Endothelial cell of umbilical vein (primary cell): ENCODE data around the gene NWD2. TPM values are rescaled to one million over a fixed set of nuclear protein-coding genes. Genes with fewer than 3 reads are reported as not detected.

Experiments
- BruUV-seq: library from RNA; stranded (reverse); fragments of 400-500 nt; replicated peaks from 2 replicates; lab custom pipeline; 2021; lab: Mats Ljungman, UMichigan
- CTCF ChIA-PET: fragments of 300-600, 350-600 bp; sonication (Branson Sonifier 250); formaldehyde crosslinking; loops from one replicate; lab custom pipeline; 2021; ENCODE audit warnings: antibody characterized with exemption, inconsistent platforms; lab: Charles Lee
- POLR2A ChIA-PET: fragments of 300-600, 350-600 bp; sonication (Branson Sonifier 250); formaldehyde crosslinking; loops from one replicate; lab custom pipeline; 2021; ENCODE audit warnings: antibody characterized with exemption, inconsistent platforms; lab: Charles Lee
- DNase-seq: peaks from one replicate; pipeline ENCODE4 v3.0.0-alpha.2; 2011; ENCODE audit warnings: low read depth, low spot score
- FAIRE-seq: peaks from 2 replicates; lab custom pipeline; 2011; peaks lifted over from hg19 to GRCh38; lab: Jason Lieb, UNC
- H2AFZ ChIP-seq: 2 replicates; pipeline ENCODE4 v1.6.0; 2012; ENCODE audit warnings: low read depth, low read length, control low read depth, inconsistent platforms
- H3K27ac ChIP-seq: 2 replicates; pipeline ENCODE4 v1.5.1; 2011; ENCODE audit warnings: low read depth, mild to moderate bottlenecking, control low read depth, low read length, moderate library complexity; ENCODE audit not compliant: insufficient read depth
- H3K27me3 ChIP-seq, 2 experiments: 2 replicates each; pipeline versions ENCODE4 v1.6.0 to v1.6.1; 2011; ENCODE audit warnings: low read length in 2 of 2, mixed read lengths in 1 of 2; ENCODE audit not compliant: control insufficient read depth in 2 of 2, insufficient read depth in 2 of 2
- H3K36me3 ChIP-seq, 2 experiments: 2 replicates in 1 of 2; 3 replicates in 1 of 2; pipeline ENCODE4 v1.5.1; 2011; ENCODE audit warnings: low read length in 2 of 2, mild to moderate bottlenecking in 1 of 2, moderate library complexity in 1 of 2; ENCODE audit not compliant: control insufficient read depth in 2 of 2, insufficient read depth in 2 of 2; ENCODE audit errors: extremely low read depth in 1 of 2
- H3K4me1 ChIP-seq: 3 replicates; pipeline ENCODE4 v1.5.1; 2011; ENCODE audit warnings: mild to moderate bottlenecking, low read length; ENCODE audit not compliant: control insufficient read depth, insufficient read depth; ENCODE audit errors: extremely low read depth
- H3K4me2 ChIP-seq: 2 replicates; pipeline ENCODE4 v1.6.1; 2011; ENCODE audit warnings: low read length, control low read depth, mixed read lengths; ENCODE audit not compliant: insufficient read depth
- H3K4me3 ChIP-seq, 3 experiments: fragments of 200-600 bp in 1 of 3; sonication (generic), shearing (Covaris generic) in 1 of 3; replicated peaks in 1 of 3; 2 replicates each; pipeline ENCODE4 v1.5.1; 2011 to 2016; ENCODE audit warnings: control low read depth in 3 of 3, low read length in 3 of 3, mild to moderate bottlenecking in 2 of 3, inconsistent platforms in 1 of 3, low read depth in 1 of 3, moderate library complexity in 1 of 3; ENCODE audit not compliant: insufficient read depth in 1 of 3
- H3K79me2 ChIP-seq: 2 replicates; pipeline ENCODE4 v1.6.0; 2012; ENCODE audit warnings: low read length, inconsistent platforms; ENCODE audit not compliant: control insufficient read depth, insufficient read depth
- H3K9ac ChIP-seq: replicated peaks from 2 replicates; pipeline ENCODE3; 2011; ENCODE audit warnings: low read length, control low read depth; ENCODE audit not compliant: insufficient read depth; ENCODE audit errors: extremely low read depth
- H3K9me1 ChIP-seq: replicated peaks from 3 replicates; pipeline ENCODE4 v1.6.0; 2011; ENCODE audit warnings: mild to moderate bottlenecking, low read length; ENCODE audit not compliant: control insufficient read depth, insufficient read depth; ENCODE audit errors: extremely low read depth
- H3K9me3 ChIP-seq: replicated peaks from 2 replicates; pipeline ENCODE4 v1.5.1; 2012; ENCODE audit warnings: low read length, inconsistent platforms; ENCODE audit not compliant: control insufficient read depth, insufficient read depth
- H4K20me1 ChIP-seq: replicated peaks from 2 replicates; pipeline ENCODE3; 2011; ENCODE audit warnings: mild to moderate bottlenecking, low read length; ENCODE audit not compliant: control insufficient read depth, insufficient read depth; ENCODE audit errors: extremely low read depth
- EZH2 ChIP-seq: IDR thresholded peaks from 2 replicates; pipeline ENCODE4 v1.6.1; 2012; ENCODE audit warnings: borderline replicate concordance, low read depth, mild to moderate bottlenecking, moderate library complexity, low read length, inconsistent platforms; ENCODE audit not compliant: severe bottlenecking
- FOS ChIP-seq: IDR thresholded peaks from 2 replicates; pipeline ENCODE4 v1.6.1; 2011; ENCODE audit warnings: mild to moderate bottlenecking, low read length, moderate library complexity, borderline replicate concordance; ENCODE audit not compliant: insufficient read depth
- GATA2 ChIP-seq: IDR thresholded peaks from 2 replicates; pipeline ENCODE4 v1.7.0; 2011; ENCODE audit warnings: low read depth, mild to moderate bottlenecking, moderate library complexity, mixed read lengths, low read length; ENCODE audit not compliant: insufficient read length, insufficient read depth
- JUN ChIP-seq: IDR thresholded peaks from 2 replicates; pipeline ENCODE4 v1.6.1; 2011; ENCODE audit warnings: borderline replicate concordance, low read depth; ENCODE audit not compliant: insufficient read length, insufficient read depth
- MYC ChIP-seq: IDR thresholded peaks from one replicate; pipeline ENCODE4 v1.6.1; 2011; ENCODE audit warnings: mild to moderate bottlenecking, low read depth, low read length
- POLR2A ChIP-seq: IDR thresholded peaks from 2 replicates; pipeline ENCODE4 v1.6.1; 2012; ENCODE audit warnings: low read depth, mild to moderate bottlenecking, control low read depth, low read length
- POLR2AphosphoS5 ChIP-seq: IDR thresholded peaks from 2 replicates; pipeline ENCODE4 v1.6.1; 2012; ENCODE audit warnings: low read depth, mild to moderate bottlenecking, control low read depth, low read length, moderate library complexity; ENCODE audit not compliant: insufficient read depth
- dilution Hi-C: fragments of 300-500 bp; cut with MboI; formaldehyde crosslinking; loops from one replicate; pipeline ENCODE4 v1.15.0; 2019; ENCODE audit warnings: low sequenced_read_pairs; ENCODE audit not compliant: extremely low pct_ligation_motif_present
- intact Hi-C: fragments of 100-400 bp; cut with micrococcal nuclease; formaldehyde crosslinking; loops from one replicate; pipeline ENCODE4 v1.10.0; 2022
- polyA plus RNA-seq, 4 experiments: library from polyadenylated mRNA; depleted of rRNA in 3 of 4; stranded (reverse) in 3 of 4; unstranded in 1 of 4; fragments of >200 nt; gene quantifications; 2 replicates each; pipeline versions ENCODE4 v1.2.1 to v1.2.3, GENCODE V29; 2011 to 2012; ENCODE audit warnings: missing spikeins in 1 of 4
- total RNA-seq: library from RNA; stranded (reverse); gene quantifications from 2 replicates; pipeline ENCODE4 v1.2.3, GENCODE V29; 2021
- TF ChIP-seq, protein P1 (sequence below): IDR thresholded peaks from 2 replicates; pipeline ENCODE4 v1.6.1; 2011; ENCODE audit not compliant: insufficient read depth, insufficient read length
- TF ChIP-seq, protein P2 (sequence below), 2 donors: IDR thresholded peaks; 1 replicate in 1 of 2; 2 replicates in 1 of 2; pipeline ENCODE4 v1.5.1; 2011; ENCODE audit warnings: low read length in 2 of 2, mild to moderate bottlenecking in 2 of 2, moderate library complexity in 2 of 2, control low read depth in 1 of 2, inconsistent platforms in 1 of 2, low read depth in 1 of 2; ENCODE audit not compliant: insufficient read depth in 1 of 2; ENCODE audit errors: extremely low read depth in 1 of 2

Gene NWD2
- total and polyA plus RNA-seq, 2 donors (not counting 3 experiments of a cell fraction or from before 2014, with no cell fraction given): not detected

DNA sequence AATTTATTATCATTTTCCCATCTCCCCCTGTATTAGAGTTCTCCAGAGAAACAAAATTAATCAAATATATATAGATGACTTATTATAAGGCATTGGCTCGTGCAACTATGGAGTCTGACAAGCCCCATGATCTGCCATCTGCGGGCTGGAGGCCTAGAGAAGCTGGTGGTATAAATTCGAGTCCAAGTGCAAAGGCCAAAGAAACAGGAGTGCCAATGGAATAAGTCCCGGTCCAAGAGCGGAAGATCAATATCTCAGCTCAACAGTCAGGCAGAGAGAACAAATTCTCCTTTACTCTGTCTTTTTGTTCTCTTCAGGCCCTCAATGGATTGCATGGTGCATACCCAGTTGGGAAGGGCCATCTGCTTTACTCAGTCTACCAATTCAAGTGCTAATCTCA is 178.8 kb downstream of the NWD2 start:
- dilution Hi-C loops: no loop called here
- no peaks in the 10 kb centered on the region for H3K79me2 ChIP-seq
- H3K36me3 ChIP-seq: no peaks in the 10 kb centered on the region
- H3K4me3 ChIP-seq: no peak overlapping the region
- H3K27ac ChIP-seq: no peak overlapping the region
- no peaks in the 10 kb centered on the region for H3K4me1 ChIP-seq
- DNase-seq (no peak), FAIRE-seq (no peak)
- POLR2A ChIA-PET: no interaction called here
- intact Hi-C loops: no loop called here
- TF ChIP-seq MYC (no peak), POLR2A (no peak), GATA2 (no peak), EZH2 (no peak), POLR2AphosphoS5 (no peak), FOS (no peak), JUN (no peak)
- TF ChIP-seq, protein P1, sequence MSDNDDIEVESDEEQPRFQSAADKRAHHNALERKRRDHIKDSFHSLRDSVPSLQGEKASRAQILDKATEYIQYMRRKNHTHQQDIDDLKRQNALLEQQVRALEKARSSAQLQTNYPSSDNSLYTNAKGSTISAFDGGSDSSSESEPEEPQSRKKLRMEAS: no peak
- TF ChIP-seq, protein P2, sequence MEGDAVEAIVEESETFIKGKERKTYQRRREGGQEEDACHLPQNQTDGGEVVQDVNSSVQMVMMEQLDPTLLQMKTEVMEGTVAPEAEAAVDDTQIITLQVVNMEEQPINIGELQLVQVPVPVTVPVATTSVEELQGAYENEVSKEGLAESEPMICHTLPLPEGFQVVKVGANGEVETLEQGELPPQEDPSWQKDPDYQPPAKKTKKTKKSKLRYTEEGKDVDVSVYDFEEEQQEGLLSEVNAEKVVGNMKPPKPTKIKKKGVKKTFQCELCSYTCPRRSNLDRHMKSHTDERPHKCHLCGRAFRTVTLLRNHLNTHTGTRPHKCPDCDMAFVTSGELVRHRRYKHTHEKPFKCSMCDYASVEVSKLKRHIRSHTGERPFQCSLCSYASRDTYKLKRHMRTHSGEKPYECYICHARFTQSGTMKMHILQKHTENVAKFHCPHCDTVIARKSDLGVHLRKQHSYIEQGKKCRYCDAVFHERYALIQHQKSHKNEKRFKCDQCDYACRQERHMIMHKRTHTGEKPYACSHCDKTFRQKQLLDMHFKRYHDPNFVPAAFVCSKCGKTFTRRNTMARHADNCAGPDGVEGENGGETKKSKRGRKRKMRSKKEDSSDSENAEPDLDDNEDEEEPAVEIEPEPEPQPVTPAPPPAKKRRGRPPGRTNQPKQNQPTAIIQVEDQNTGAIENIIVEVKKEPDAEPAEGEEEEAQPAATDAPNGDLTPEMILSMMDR (IDR thresholded peaks at IDR 0.05; ENCODE audit: extremely low read depth in 1 of 2, insufficient read depth in 1 of 2, low read depth in 1 of 2, low read length in 2 of 2): no peak
- CTCF ChIA-PET: no interaction called here
- H2AFZ ChIP-seq: no peak overlapping the region
- no TSS peak for BruUV-seq
- H3K4me2 ChIP-seq: no peak overlapping the region
- H3K9me3 ChIP-seq: no peaks in the 10 kb centered on the region
- peaks cover 0 to 3% of the 10 kb centered on the region in 2 experiments for H3K27me3 ChIP-seq
- no peaks in the 10 kb centered on the region for H4K20me1 ChIP-seq
- no peaks in the 10 kb centered on the region for H3K9me1 ChIP-seq
- H3K9ac ChIP-seq: no peak overlapping the region
